HG03280 (cell line): ENCODE measurements around the gene XPO5.

Source experiments
- ATAC-seq: cut with Tn5 transposase; IDR thresholded peaks from one replicate; pipeline ENCODE4 v1.9.1; 2021; ENCODE audit warnings: mild to moderate bottlenecking, moderate library complexity; ENCODE audit not compliant: unreplicated experiment

The XPO5 gene

DNA sequence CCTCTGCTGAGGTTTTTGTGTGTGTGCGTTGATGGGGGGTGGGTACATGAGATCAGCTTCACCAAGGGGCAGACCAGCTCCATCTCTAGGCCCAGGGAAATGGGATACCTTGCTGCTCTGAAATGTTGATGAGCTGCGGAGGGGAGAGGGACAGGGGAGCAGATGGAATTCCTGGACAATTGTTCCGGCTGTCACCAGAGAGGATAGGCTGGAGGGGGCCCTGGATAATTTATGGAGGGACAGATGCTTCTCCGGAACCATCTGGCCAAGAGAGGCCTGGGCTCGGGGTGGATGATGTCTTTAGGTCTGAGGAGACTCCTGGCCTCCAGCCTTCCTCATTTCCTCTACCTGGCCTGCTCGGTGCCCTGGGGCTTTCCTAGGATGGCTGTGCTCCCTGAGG is 100.3 kb downstream of the XPO5 start:
- no peak for ATAC-seq

DNA sequence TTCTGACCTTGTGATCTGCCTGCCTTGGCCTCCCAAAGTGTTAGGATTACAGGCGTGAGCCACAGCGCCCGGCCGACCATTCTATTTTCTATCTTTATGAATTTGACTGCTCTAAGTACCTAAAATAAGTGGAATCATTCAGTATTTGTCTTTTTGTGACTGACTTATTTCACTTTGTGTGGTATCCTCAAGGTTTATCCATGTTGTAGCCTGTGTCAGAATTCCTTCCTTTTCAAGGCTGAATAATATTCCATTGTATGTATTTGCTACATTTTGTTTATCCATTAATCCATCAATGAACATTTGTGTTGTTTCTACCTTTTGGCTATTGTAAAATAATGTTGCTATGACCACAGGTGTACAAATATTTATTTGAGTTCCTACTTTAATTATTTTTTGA is 103.3 kb downstream of the XPO5 start:
- ATAC-seq, result no peak
